GM19099 (cell line): Measurements from ENCODE around the gene SCN8A.

Experiments
- POLR2A ChIP-seq: IDR thresholded peaks from 3 replicates; pipeline ENCODE4 v1.6.1; 2011; ENCODE audit warnings: low read depth; ENCODE audit not compliant: insufficient read length; ENCODE audit errors: extremely low read depth

Gene SCN8A

DNA sequence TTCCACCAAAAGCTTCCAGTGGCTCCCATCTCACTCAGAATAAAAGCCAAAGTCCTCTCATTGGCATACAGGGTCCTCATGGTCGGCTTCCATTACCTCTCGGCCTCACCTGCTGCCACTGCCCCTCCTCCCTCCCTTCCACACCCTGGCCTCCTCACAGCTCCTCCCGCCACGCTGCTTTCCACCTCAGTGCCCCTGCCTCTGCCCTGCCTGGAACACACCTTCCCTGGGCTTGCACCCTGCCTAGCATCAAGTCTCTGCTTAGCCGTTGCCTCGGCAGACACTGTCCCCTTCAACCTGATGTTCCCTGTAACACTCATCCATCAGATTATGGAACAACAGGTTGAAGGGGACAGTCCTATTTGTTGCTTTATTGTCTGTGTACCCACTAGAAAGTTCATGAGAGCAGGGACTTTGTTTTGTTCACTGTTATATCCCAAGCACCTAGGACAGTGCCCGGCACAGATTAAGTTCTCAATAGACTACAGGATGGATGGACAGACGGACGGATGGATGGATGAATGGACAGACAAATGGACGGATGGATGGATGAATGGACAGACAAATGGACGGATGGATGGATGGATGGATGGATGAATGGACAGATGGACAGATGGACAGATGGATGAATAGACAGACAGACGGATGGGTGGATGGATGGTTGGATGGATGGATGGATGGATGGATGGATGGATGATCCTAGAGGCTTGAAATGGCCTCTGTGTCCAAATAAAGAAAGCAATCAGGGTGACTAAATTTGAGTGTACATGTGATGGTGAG lies 242.6 kb downstream of the SCN8A start:
- TF ChIP-seq POLR2A: no peak

DNA sequence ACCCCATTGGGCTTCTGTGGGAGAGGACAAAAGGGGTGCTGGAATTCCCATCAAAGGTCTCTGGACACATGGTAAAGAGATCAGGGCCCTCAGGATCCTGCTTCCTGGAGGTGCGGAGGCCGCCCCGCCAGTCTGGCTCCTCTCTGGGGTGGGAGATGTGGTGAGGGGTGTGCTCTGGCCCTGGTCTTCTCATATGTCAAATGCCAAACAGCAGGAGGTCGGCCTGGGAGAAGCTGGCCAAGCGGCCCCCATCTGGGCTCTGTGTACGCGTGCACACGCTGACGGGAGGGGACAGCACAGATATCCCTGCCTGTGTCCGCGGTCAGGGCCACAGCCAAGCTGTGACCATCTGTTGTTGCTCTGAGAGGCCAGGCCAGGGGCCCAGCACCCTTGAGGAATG lies 243.4 kb downstream of the SCN8A start:
- TF ChIP-seq POLR2A: no peak

DNA sequence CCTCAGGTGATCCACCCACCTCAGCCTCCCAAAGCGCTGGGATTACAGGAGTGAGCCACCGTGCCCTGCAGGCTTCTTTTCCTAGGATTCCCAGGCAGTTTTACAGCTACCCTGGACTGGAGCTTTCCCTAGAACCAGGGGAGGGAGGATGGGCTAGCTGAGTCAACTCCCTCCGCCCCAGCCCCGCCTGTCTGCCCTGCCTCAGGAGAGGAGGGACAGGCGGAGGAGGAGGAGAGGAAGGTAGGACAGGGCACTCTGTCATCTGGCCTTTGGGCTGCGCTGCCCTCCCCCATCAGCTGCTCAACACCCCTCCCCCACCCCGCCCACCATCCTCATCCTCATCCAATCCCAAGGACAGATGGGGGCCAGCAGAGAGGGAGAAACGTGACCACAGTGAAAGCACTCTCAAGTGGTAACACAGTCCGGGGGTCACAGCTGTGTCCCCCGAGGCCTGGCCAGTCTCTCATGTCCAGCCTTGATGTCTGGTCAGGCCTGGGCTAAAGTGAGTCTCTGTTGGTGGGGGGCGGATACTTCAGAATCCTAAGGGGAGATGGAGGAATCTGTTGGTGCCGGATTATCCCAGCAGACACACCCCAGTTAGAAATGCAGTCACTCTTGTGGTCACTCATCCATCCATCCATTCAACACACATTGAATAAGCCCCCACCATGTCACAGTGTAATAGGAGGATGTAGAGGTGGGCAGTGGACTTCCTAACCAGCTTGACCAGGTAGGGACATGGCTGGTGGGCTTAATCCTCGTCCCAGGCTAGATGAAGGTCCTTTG lies 245.2 kb downstream of the SCN8A start:
- TF ChIP-seq POLR2A: no peak

DNA sequence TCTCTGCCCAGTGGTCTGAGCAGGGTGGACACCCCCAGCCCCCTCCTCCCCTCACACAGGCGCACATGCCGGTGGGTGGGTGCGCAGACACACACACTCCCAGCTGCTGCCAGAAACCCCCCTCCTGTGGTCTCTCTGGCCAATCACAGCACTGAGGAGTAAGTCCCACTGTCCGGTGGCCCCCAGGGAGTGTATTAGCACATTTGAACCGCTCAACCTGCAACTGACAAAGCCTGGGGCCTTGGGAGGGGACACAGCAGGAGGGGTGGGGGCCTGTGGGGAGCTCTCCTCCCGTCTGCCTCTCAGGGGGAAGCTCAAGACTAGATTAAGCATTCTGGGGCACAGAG lies 245.8 kb downstream of the SCN8A start:
- no peak for TF ChIP-seq POLR2A

DNA sequence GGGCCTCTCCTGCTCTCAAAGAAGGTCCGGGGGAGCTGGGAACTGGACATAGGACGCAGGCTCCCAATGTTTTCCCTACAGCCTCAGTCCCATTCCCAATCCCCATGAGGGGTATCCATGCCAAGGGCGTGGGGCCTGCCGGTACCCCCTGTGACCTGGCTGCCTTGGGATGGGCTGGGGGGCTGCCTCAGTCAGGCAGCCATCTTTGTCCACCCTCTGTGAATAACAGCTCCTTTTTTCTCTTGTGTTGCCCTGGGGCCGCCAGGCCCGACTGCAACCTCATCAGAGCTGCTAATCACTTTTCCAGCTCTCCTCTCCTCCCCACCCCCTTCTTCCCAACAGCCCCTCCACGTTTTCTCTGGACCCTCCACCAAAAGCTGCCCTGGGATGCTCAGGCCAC lies 246.3 kb downstream of the SCN8A start:
- no peak for TF ChIP-seq POLR2A

DNA sequence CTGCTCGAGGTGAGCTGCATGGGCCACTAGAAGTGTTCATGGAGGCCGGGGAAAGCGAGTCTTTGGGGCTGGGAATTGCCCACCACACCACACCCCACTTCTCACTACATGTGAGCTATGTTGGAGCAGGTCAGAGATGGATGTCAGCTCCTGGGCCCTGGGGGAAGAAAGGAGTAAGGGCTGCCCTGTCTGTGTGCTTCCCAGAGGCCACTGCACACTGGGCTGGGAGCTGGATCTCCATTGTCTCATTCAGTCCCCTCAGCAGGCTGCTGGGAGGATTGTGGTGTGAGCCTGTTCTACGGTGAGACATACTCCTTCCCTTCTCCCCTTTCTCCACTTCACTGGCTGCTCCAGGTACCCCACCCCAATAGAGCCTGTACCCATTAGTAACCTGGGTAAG lies 247.0 kb downstream of the SCN8A start:
- no peak for TF ChIP-seq POLR2A

DNA sequence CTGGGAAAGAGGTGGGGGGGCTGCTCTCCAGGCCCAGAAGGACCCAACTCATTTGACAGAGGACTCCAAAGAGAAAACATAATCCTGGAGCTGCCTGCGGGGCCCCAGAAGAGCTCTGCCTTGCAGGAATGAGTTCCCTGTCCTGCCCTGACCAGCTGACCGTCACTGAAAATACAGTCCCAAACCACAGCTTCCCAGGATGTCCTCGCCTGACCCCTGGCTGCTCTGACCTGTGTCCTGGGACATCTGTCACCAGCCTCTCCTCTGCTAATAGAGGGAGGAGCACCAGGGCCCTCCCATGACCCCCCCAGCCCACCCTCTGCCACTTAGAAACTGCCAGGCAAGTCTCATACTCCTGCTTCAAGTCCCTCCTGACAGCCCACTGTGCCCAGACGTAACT lies 247.7 kb downstream of the SCN8A start:
- no peak for TF ChIP-seq POLR2A

DNA sequence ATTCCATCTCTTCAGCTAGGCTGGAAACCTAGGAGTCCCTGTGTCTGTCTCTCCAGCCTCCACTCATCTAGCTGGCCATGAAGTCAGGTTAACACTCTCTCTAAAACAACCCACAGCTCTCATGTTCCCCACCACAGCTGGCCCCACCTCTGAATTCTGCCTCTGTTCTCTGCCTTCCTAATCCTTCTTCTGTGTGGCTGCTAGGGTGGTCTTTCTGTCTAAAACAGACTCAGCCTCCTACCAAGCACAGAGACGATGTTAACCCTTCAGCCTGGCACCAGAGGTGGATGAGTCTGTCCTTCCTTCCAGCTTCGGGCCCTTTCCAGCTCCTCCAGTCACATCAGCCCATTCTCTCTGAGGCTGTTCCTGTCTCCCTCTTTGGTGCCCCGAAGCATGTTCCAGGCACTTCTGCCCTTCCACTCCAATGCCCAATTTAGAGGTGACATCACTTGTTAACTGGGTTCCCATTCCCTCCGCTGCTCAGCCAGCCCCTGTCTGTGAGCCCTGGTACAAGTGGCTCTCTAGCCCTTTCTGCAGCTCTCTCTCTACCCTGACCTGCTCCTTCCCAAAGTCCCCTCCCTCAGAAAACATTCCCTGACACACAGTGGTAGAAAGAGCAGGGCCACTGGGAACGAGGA lies 248.4 kb downstream of the SCN8A start:
- TF ChIP-seq POLR2A: no peak

DNA sequence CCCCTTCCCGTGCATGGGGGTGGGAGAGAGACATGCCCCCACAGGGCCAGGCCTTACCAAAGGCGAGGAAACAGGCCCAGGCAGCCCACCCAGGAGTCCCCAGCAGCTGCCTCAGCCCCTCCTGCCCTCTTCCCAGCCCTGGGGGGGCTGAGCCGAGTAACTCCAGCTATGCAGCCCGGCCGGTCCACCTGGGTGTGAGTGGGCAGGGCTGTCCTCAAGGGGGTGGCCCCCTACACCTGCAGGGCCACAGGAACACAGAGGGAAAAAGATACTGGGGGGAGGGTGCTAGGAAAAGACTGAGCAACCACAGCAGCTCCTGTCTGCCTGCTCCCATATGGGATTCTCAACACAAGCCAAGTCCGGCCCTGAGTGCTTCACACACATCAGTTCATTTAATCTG lies 249.9 kb downstream of the SCN8A start:
- TF ChIP-seq POLR2A: no peak

DNA sequence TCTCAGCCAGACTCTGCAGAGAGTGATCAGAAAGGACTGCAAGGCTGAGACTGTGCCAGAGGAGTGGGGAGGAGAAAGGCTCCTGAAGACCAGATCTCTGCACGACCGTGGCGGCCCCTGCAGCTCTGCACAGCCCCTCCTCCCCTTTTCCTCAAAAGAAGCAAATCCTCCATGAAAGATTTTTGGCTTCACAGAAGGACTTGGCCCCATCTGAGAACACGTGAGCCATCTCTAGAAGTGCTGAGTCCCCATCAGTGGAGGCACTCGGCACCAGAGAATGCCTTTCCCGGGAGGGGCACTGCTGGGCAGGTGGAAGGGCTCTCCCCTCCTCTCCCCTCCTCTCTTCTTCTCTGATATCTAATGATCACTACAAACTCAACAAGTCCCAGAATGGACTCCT lies 250.7 kb downstream of the SCN8A start:
- no peak for TF ChIP-seq POLR2A

DNA sequence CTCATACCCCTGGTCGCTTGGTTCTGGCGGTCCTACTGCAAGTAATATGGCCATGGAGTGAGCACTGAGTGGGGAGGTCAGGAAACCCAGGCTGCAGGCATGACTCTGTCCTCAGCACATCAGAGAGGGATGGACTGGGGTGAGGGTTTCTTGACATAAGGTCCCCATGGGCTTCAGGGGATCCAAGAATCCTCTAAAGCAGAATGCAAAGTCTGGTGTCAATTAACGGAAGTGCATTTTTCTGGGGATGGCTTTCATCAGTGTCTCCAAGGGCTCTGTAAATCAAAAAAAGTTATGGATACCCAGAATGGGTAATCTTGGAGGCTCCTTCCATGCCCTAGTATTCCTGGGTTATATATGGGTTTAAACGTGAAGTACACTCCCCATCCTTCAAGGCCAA lies 253.8 kb downstream of the SCN8A start:
- TF ChIP-seq POLR2A: no peak

DNA sequence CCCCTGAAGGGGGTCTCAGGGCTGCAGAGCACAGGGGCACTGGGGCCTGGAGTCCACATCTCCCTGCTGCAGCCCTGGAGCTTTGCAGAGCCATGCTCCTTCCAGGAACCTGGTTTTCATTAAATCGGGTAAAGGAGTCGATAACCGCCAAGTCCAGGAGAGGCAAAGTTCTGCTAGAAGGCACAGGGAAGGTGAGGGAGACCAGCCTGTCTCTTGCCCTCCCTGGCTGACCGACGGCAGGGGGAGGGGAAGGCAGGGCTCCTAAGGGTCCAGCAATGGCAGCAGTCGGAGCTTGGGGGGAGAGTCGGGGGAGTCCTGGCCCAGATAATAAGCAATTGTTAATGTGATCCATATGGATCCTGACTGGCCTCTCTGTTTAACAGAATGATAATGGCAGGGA lies 254.4 kb downstream of the SCN8A start:
- no peak for TF ChIP-seq POLR2A

DNA sequence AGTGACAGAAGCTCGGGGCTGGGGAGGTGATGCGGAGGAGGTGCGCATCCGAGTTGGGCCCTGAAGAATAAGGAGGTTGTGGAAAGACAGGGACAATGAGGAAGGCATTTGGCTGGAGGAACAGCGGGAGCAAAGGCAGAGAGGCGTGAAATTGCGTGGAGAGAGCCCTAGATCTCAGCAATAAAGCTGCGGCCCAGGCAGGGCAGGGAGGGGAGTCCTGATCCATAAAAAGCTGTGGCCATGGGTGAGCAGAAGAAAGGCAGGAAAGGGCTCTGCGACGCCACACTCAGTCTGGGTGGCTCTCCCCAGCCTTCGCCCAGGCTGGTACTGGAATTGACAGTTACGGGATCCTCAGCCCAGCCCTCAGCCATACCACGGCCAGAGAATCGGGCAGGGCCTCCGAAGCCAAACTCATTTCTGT lies 255.2 kb downstream of the SCN8A start:
- TF ChIP-seq POLR2A: no peak

DNA sequence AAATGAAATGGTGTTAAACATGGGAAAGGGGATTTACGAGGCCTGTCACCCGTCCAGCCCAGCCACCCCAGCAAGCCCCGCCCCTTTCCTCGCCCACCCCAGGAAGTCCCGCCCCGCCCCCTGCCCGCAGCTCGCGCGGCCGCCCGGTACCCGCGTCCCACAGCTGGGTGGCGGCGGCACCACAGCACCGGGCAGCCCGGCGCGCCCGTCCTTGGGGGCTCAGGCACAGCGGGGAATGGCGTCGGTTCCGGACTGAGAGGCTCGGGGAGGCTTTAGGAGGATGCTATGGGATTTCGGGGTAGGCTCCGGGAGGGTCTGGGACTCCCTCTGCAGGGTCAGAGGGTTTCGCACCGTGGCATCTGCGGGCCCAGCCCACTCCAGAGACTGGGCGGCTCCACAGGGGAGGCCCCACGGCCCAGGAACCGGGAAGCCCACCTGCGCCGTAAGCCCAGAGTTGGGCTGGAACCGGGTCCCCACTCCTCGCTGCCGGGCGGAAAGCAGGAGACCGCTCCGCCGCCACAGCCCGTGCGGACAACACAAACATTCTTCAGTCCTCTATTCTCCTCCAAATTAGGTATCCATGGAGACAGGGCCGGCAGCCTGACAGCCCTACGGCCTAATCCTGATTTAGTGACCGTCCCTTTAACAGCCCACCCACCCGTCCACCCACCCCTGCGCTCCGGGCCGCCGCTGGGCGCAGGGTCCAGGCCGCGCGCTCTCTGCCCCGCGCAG lies 256.0 kb downstream of the SCN8A start:
- no peak for TF ChIP-seq POLR2A

DNA sequence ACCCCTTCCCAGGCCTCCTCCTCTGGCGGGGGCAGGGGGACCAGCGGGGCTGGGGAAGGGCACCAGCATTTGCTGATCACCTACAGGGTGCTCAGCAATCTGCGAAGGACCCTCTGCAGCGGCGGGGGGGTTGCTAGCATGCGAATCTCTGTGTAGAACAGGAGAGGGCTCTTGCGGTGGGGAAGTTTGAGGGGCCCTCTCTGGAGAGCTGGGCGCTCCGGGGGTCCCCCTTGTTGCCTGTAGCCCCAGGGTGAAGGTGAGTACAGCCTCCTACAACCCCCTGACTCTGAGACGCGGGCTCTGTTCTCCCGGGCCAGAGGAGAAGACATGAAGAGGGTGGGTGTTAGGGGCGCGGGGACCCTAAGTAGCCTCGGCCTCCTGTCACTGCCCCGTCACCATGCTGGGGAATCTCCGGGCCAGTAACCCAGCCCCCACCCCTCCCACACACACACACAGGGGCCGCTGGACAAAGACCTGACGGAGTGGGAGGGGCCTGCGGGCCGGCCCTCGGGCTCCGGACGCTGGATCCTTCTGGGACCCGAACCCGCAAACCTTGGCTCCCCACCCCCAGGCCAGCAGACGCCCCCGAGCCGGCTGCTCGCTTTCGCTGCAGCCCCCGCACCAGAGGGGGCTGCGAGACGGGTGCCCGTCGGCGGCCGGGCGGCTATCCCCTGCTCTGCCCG lies 256.8 kb downstream of the SCN8A start:
- TF ChIP-seq POLR2A: no peak

DNA sequence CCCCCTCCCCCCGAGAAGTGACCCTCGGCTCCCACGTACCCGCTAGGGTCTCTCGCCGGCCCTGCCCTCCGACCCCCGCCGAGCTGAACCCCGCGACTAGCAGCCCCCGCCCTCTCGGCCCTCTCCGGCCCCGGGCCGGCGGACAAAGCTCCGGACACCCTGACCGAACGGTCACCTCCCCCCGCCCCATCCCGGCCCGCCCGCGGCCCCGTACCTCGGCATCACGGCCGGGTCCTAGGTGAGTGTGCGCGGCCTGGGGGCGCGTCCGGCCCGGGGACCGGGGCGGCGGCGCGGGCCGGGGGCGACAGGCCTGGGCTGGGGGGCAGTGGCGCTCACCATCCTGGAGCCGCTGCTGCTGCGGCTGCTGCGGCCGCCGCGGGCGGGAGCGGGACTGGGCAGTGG lies 257.3 kb downstream of the SCN8A start, which contains the start of gene FIGNL2:
FIGNL2 (minus strand) TSS at position 393 of the 402 bp plus-strand sequence. CDS start 26,305 bp downstream, outside the sequence.
- no peak for TF ChIP-seq POLR2A
